GM23338 (cell line): Measurements from ENCODE around the gene TMEM41B. TPM values are rescaled to one million over a fixed set of nuclear protein-coding genes. Genes with fewer than 3 reads are reported as not detected.
A peak's percentile ranks its signal among the peaks of the same experiment; 100 is the strongest.

ENCODE experiments used
- ATAC-seq: fragments of 200-7000 bp; cut with Tn5 transposase; 3 replicates; pipeline ENCODE4 v1.9.1; 2020
- DNase-seq: peaks from one replicate; pipeline ENCODE4 v3.0.0-alpha.2; 2015; ENCODE audit warnings: low spot score
- H2AFZ ChIP-seq: fragments of 200-600 bp; sonication (generic); 2 replicates; pipeline ENCODE4 v1.8.0; 2016; ENCODE audit warnings: antibody characterized with exemption, mild to moderate bottlenecking, moderate library complexity
- H3F3A ChIP-seq: fragments of 200-600 bp; sonication (generic); replicated peaks from 2 replicates; pipeline ENCODE4 v1.8.0; 2017; ENCODE audit warnings: antibody characterized with exemption, mixed run types, low read depth
- H3K27ac ChIP-seq: fragments of 200-600 bp; sonication (generic); 2 replicates; pipeline ENCODE4 v1.6.1; 2016; ENCODE audit warnings: low read depth
- H3K27me3 ChIP-seq: fragments of 200-600 bp; sonication (generic); 2 replicates; pipeline ENCODE4 v1.8.0; 2016; ENCODE audit warnings: mild to moderate bottlenecking, mixed run types, moderate library complexity; ENCODE audit not compliant: insufficient read depth
- H3K36me3 ChIP-seq: fragments of 200-600 bp; sonication (generic); 2 replicates; pipeline ENCODE4 v1.8.0; 2016; ENCODE audit warnings: mild to moderate bottlenecking; ENCODE audit not compliant: insufficient read depth
- H3K4me1 ChIP-seq: fragments of 200-600 bp; sonication (generic); 2 replicates; pipeline ENCODE4 v1.8.0; 2016; ENCODE audit warnings: mild to moderate bottlenecking, moderate library complexity; ENCODE audit not compliant: insufficient read depth
- H3K4me2 ChIP-seq: fragments of 200-600 bp; sonication (generic); 2 replicates; pipeline ENCODE4 v1.7.1; 2017; ENCODE audit warnings: mixed run types
- H3K4me3 ChIP-seq: fragments of 200-600 bp; sonication (generic); 2 replicates; pipeline ENCODE4 v1.6.1; 2016; ENCODE audit warnings: mixed run types
- H3K79me2 ChIP-seq: fragments of 200-600 bp; sonication (generic); replicated peaks from 2 replicates; pipeline ENCODE4 v1.8.0; 2017; ENCODE audit warnings: mild to moderate bottlenecking; ENCODE audit not compliant: insufficient read depth
- H3K9me2 ChIP-seq: fragments of 200-600 bp; sonication (generic); 2 replicates; pipeline ENCODE4 v1.8.0; 2017; ENCODE audit not compliant: insufficient read depth
- H4K20me1 ChIP-seq: fragments of 200-600 bp; sonication (generic); replicated peaks from 2 replicates; pipeline ENCODE4 v1.8.0; 2017; ENCODE audit warnings: mild to moderate bottlenecking; ENCODE audit not compliant: insufficient read depth
- H3K27ac Mint-ChIP-seq: 2 replicates; pipeline ENCODE4 v1.8.0; 2020; ENCODE audit warnings: inconsistent platforms, mild to moderate bottlenecking, moderate library complexity, mixed read lengths
- H3K27me3 Mint-ChIP-seq: 3 replicates; pipeline ENCODE4 v1.8.0; 2022; ENCODE audit warnings: low read depth, mild to moderate bottlenecking, moderate library complexity, mixed read lengths, inconsistent platforms; ENCODE audit not compliant: insufficient read depth, poor library complexity
- H3K36me3 Mint-ChIP-seq: 3 replicates; pipeline ENCODE4 v1.8.0; 2021; ENCODE audit warnings: low read depth, mild to moderate bottlenecking, inconsistent platforms, moderate library complexity, mixed read lengths
- H3K4me1 Mint-ChIP-seq: 3 replicates; pipeline ENCODE4 v1.8.0; 2020; ENCODE audit warnings: mild to moderate bottlenecking, inconsistent platforms, mixed read lengths
- H3K4me3 Mint-ChIP-seq: 3 replicates; pipeline ENCODE4 v1.8.0; 2021; ENCODE audit warnings: moderate library complexity, mild to moderate bottlenecking, inconsistent platforms, mixed read lengths
- H3K9me3 Mint-ChIP-seq: 3 replicates; pipeline ENCODE4 v1.8.0; 2020; ENCODE audit warnings: moderate library complexity, mild to moderate bottlenecking, inconsistent platforms, mixed read lengths
- EZH2phosphoT487 ChIP-seq: fragments of 200-600 bp; sonication (generic); IDR thresholded peaks from one replicate; pipeline ENCODE4 v1.8.1; 2018; ENCODE audit warnings: antibody characterized with exemption; ENCODE audit not compliant: unreplicated experiment
- JUNB ChIP-seq: IDR thresholded peaks from one replicate; pipeline ENCODE4 v1.6.1; 2016; ENCODE audit warnings: antibody characterized with exemption; ENCODE audit not compliant: unreplicated experiment
- NANOG ChIP-seq: IDR thresholded peaks from 2 replicates; pipeline ENCODE4 v1.6.1; 2016; ENCODE audit warnings: antibody characterized with exemption, borderline replicate concordance
- ZNF114 ChIP-seq: fragments of 250-450 bp; sonication (Bioruptor Pico); IDR thresholded peaks from 2 replicates; pipeline ENCODE4 v1.5.0; 2020; ENCODE audit warnings: mild to moderate bottlenecking, moderate library complexity
- polyA plus RNA-seq: library from polyadenylated mRNA; unstranded; fragments of >200 nt; fragmentation: Nextera tagmentation; extraction: Ambion mirVana; gene quantifications from 2 replicates; pipeline ENCODE4 v1.2.1, GENCODE V29; 2016
- total RNA-seq: library from RNA; depleted of rRNA; stranded (reverse); fragments of >200 nt; shearing (Covaris generic); gene quantifications from 2 replicates; pipeline ENCODE4 v1.2.3, GENCODE V29; 2014
- TF ChIP-seq, protein P1 (sequence below): fragments of 250-450 bp; sonication (Bioruptor Pico); IDR thresholded peaks from 2 replicates; pipeline ENCODE4 v1.5.0; 2020; ENCODE audit warnings: mild to moderate bottlenecking, moderate library complexity
- TF ChIP-seq, protein P2 (sequence below), 2 experiments: fragments of 200-600 bp in 1 of 2; sonication (generic) in 1 of 2; conservative IDR thresholded peaks; 2 replicates each; pipeline versions ENCODE4 v1.5.1 to v1.6.1; 2016 to 2017; ENCODE audit warnings: antibody characterized with exemption in 2 of 2, low read depth in 2 of 2, mild to moderate bottlenecking in 2 of 2, moderate library complexity in 1 of 2

The TMEM41B gene
- total and polyA plus RNA-seq, 2 experiments from 2014 or later = 34.4 to 53.8 TPM

DNA sequence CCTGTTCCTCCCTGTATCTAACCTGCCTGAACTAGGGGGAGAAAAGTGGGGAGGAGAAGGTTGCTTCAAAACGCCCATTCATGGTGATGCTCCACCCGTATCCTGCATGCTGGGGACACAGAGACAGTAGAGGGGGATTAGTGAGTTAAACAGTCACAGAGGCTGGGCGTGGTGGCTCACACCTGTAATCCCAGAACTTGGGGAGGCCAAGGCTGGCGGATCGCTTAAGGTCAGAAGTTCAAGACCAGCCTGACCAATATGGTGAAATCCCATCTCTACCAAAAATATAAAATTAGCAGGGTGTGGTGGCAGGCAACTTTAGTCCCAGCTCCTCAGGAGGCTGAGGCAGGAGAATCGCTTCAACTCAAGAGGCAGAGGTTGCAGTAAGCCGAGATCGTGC lies 47.5 kb downstream of the TMEM41B start (continued):
- TF ChIP-seq JUNB (no peak), EZH2phosphoT487 (no peak)
- TF ChIP-seq, protein P1, sequence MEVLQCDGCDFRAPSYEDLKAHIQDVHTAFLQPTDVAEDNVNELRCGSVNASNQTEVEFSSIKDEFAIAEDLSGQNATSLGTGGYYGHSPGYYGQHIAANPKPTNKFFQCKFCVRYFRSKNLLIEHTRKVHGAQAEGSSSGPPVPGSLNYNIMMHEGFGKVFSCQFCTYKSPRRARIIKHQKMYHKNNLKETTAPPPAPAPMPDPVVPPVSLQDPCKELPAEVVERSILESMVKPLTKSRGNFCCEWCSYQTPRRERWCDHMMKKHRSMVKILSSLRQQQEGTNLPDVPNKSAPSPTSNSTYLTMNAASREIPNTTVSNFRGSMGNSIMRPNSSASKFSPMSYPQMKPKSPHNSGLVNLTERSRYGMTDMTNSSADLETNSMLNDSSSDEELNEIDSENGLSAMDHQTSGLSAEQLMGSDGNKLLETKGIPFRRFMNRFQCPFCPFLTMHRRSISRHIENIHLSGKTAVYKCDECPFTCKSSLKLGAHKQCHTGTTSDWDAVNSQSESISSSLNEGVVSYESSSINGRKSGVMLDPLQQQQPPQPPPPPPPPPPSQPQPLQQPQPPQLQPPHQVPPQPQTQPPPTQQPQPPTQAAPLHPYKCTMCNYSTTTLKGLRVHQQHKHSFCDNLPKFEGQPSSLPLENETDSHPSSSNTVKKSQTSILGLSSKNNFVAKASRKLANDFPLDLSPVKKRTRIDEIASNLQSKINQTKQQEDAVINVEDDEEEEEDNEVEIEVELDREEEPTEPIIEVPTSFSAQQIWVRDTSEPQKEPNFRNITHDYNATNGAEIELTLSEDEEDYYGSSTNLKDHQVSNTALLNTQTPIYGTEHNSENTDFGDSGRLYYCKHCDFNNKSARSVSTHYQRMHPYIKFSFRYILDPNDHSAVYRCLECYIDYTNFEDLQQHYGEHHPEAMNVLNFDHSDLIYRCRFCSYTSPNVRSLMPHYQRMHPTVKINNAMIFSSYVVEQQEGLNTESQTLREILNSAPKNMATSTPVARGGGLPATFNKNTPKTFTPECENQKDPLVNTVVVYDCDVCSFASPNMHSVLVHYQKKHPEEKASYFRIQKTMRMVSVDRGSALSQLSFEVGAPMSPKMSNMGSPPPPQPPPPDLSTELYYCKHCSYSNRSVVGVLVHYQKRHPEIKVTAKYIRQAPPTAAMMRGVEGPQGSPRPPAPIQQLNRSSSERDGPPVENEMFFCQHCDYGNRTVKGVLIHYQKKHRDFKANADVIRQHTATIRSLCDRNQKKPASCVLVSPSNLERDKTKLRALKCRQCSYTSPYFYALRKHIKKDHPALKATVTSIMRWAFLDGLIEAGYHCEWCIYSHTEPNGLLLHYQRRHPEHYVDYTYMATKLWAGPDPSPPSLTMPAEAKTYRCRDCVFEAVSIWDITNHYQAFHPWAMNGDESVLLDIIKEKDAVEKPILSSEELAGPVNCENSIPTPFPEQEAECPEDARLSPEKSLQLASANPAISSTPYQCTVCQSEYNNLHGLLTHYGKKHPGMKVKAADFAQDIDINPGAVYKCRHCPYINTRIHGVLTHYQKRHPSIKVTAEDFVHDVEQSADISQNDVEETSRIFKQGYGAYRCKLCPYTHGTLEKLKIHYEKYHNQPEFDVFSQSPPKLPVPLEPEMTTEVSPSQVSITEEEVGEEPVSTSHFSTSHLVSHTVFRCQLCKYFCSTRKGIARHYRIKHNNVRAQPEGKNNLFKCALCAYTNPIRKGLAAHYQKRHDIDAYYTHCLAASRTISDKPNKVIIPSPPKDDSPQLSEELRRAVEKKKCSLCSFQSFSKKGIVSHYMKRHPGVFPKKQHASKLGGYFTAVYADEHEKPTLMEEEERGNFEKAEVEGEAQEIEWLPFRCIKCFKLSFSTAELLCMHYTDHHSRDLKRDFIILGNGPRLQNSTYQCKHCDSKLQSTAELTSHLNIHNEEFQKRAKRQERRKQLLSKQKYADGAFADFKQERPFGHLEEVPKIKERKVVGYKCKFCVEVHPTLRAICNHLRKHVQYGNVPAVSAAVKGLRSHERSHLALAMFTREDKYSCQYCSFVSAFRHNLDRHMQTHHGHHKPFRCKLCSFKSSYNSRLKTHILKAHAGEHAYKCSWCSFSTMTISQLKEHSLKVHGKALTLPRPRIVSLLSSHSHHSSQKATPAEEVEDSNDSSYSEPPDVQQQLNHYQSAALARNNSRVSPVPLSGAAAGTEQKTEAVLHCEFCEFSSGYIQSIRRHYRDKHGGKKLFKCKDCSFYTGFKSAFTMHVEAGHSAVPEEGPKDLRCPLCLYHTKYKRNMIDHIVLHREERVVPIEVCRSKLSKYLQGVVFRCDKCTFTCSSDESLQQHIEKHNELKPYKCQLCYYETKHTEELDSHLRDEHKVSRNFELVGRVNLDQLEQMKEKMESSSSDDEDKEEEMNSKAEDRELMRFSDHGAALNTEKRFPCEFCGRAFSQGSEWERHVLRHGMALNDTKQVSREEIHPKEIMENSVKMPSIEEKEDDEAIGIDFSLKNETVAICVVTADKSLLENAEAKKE (CRISPR knock-in tag) = no peak

DNA sequence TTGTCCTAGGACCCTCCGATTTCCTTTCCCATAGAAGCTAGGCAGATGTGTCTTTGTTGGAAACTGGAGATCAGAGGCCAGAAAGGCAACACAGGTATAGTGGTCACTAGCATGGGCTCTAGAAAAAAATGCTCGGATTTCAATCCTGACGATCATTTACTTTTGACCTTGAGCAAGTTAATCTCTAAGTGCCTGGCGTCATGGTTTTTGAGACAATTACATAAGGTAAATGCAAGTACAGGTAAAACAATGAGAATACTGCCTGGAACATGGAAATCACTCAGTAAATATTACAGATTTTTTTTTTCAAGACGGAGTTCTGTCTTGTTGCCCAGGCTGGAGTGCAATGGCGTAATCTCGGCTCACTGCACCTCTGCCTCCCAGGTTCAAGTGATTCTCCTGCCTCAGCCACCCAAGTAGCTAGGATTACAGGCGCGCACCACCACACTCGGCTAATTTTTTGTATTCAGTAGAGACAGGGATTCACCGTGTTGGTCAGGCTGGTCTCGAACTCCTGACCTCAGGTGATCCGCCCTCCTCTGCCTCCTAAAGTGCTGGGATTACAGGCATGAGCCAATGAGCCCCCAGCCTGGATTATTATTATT lies 48.2 kb downstream of the TMEM41B start:
- H3K4me3 ChIP-seq = peak overlapping the region; percentile 90
- no peaks in the 10 kb centered on the region for H3K27me3 ChIP-seq
- no peak overlapping the region for H2AFZ ChIP-seq
- peaks cover 23% of the 10 kb centered on the region for H3K4me1 ChIP-seq
- Mint-ChIP-seq H3K36me3 (0 out of 3 replicates have a peak, but pooled peaks cover 4% of the 10 kb centered on the region), H3K27me3 (peaks cover 15% of the 10 kb centered on the region), H3K9me3 (no peaks in the 10 kb centered on the region), H3K27ac (peak overlapping the region; percentile 79; the same call in 1 of the 2 replicates), H3K4me3 (peak overlapping the region; percentile 77), H3K4me1 (peaks cover 30% of the 10 kb centered on the region)
- peak overlapping the region; percentile 21; the same call in 1 of the 2 replicates for H3K27ac ChIP-seq
- peaks cover 14% of the 10 kb centered on the region; the same call in 1 of the 2 replicates for H3F3A ChIP-seq
- TF ChIP-seq, protein P2, sequence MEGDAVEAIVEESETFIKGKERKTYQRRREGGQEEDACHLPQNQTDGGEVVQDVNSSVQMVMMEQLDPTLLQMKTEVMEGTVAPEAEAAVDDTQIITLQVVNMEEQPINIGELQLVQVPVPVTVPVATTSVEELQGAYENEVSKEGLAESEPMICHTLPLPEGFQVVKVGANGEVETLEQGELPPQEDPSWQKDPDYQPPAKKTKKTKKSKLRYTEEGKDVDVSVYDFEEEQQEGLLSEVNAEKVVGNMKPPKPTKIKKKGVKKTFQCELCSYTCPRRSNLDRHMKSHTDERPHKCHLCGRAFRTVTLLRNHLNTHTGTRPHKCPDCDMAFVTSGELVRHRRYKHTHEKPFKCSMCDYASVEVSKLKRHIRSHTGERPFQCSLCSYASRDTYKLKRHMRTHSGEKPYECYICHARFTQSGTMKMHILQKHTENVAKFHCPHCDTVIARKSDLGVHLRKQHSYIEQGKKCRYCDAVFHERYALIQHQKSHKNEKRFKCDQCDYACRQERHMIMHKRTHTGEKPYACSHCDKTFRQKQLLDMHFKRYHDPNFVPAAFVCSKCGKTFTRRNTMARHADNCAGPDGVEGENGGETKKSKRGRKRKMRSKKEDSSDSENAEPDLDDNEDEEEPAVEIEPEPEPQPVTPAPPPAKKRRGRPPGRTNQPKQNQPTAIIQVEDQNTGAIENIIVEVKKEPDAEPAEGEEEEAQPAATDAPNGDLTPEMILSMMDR (conservative IDR thresholded peaks at IDR 0.05; ENCODE audit: low read depth in 2 of 2) = no peak
- TF ChIP-seq JUNB (no peak), ZNF114 (CRISPR knock-in tag) (no peak), NANOG (no peak)
- peak overlapping the region; percentile 89 for H3K4me2 ChIP-seq
- H3K79me2 ChIP-seq = peaks cover 34% of the 10 kb centered on the region
- H3K36me3 ChIP-seq = no peaks in the 10 kb centered on the region
- DNase-seq = no peak
- no peak for ATAC-seq
- H4K20me1 ChIP-seq = peaks cover 23% of the 10 kb centered on the region
- no peaks in the 10 kb centered on the region for H3K9me2 ChIP-seq
